ENCODE data around the gene FAM98C.

Gene FAM98C

DNA sequence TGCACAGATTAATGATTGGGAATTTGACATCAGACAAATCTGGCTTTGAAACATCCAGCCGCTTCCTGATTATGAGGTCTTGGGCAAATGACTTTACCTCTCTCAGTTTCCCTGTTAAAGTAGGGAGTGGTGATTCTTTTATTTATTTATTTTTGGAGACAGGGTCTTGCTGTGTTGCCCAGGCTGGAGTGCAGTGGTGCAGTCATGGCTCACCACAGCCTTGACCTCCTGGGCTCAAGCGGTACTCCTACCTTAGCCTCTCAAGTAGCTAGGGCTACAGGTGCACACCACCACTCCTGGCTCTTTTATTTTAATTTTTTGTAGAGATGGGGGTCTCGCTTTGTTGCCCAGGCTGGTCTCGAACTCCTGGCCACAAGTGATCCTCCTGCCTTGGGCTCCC is 25.8 kb upstream of the FAM98C start:
- DNase-seq: no peak

DNA sequence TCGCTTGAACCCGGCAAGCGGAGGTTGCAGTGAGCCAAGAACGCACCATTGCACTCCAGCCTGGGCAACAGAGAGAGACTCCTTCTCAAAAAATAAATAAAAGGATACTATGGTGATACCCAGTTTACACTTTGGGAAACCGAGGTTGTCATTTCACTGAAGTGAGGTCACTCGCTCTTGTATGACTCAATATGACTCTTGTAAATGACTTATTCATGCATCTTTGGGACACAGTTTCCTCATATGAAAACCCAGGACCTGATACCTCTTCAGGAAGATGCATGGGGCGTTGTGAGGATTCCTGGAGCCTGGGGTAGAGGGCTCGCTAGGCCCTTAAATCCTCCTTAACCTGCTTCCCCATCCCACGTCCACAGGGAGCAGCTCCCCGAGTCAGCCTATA is 24.0 kb upstream of the FAM98C start:
- no peak for DNase-seq

DNA sequence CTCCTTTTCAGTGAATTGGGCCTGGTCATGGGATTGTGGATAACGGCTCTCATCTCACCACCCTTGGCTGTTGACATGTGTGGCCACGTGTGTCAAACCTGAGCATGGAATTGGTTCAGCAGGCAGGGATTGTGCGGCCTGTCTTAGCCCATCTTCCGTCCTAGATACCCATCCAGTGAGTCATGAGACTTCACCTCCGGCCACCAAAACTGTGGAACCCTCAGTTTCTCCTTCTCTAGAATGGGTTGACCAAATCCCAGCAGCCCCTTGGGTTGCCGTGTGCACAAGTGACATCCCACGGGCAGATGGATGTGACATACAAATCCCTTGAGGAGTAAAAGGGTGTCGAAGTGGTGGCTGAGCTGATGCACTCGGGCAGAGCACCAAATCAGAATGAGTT is 21.8 kb upstream of the FAM98C start:
- DNase-seq: no peak

DNA sequence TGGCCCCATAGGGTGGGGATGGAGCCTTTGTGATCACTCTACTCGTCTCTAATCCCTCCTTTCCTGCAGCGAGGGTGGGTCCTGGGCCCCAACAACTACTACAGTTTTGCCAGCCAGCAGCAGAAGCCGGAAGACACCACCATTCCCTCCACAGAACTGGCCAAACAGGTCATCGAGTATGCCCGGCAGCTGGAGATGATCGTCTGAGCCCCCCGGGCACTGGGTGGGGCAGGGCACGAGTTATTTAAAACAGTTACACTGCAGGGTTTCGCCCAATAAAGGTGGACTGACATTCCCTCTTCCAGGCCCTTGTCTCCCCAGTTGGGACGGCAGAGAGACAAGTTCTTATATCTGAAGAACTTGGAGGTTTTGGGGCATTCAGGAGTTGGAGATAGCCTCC is 19.7 kb upstream of the FAM98C start:
- no peak for DNase-seq

DNA sequence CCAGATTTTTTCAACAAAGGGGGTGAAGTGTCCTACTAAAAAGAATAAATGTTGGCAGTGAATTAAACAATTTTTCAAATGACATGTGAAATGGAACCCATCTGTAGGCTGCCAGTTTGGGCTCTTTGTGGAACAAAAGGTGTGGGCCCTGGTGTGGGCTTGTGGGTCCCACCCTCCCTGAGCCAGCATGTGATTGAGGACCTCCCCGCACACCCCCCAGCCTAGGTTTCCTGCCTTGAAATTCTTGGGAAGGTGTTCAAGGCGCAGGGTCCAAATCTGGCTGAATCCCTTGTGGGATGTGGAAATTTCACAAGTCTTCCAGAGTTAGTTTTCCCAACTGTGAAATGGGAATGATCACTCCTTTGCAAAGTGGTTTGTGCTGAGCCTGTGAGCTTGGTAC is 19.1 kb upstream of the FAM98C start:
- no peak for DNase-seq

DNA sequence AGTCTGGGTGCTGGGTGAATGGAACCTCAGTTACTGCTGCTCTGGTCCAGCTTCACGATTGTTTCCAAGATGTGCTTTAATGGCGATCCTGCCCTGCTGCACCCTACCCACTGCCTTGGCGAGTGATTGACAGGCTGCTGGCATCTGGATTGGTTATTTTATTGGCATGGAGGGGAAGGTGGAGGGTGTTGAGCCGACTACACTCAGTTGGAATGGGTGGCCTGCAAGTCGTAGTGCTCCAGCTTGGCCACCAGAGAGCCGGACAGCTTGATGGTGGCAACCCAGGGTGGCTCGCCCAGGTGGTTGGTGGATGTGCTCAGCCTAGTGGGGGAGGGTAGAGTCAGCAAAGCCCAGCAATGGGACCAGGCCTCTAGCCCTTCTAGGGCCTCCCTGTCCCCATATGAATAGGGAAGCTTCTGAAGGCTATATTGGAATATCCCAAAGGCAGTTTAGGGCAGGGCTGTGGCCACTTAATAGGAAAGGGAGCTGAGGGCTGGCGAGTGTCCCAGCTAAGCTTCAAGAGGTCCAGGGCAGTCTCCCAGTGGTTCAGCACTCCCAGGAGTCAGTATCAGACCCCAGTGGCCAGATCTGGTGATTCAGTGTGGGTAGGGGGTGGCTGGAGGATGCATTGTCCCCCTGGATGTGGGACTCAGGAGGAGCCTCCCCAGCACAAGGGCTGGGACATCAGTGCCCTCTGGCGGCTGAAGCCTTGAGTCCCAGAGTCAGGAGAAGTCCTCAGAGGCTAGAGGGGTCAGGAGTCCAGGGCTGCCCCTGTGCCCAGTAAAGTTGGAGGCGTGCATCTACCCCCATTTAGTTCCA is 18.5 kb upstream of the FAM98C start:
- no peak for DNase-seq

DNA sequence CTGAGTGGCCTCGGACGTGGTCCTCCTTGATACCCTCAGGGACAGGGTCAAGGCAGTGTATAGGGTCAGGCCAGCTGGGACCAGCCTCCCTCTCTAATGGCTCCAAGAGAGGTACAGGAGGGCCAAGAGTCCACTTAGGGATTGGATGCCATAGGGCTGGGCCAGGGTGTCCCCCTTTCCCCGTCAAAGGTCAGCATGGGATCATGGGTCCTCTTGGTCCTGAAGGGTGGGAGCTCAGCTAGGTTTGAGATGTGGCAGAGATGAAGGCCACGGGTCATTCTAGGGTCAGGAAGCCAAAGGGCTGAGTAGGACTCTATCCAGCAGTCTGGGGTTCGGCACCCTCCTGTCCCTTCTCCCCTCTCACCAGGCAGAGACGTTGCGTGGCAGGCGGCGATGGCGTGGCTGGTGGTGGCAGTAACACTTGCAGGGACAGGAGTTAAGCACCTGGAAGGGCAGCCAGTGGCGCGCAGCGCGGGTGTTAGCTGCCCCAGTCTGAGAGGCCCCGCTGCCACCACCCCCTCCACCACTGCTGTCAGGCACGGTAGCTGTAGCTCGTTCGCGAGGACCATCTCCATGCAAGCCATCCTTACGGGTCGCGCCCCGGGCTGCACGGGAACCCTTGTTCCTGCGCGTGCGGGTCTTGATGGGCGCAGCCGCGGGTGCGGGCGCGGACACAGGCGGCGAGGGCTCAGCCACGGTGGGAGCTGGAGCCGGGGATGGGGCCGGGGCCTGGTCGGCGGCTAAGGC is 17.7 kb upstream of the FAM98C start:
- no peak for DNase-seq

DNA sequence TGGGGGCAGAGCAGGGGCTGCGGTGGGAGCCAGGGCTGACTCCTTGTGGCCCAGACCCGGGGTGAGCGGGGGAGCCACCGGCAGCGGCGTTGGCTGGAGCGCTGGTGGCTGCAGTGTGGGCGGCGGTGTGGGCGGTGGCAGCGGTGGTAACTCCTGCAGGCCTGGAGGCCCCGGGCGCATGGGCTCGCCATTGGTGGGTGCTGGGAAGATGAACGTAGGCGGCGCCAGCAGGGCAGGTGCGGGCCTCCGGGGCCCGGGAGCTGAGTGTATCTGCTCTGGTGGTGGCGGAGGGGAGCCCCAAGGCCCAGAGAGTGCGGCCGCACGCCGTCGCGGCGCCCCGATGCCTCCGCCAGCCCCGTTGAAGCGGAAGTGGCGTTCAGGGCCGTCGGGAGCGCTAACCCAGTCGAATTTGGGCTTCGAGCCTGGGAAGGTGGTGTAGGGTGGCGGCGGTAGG is 17.1 kb upstream of the FAM98C start:
- no peak for DNase-seq

DNA sequence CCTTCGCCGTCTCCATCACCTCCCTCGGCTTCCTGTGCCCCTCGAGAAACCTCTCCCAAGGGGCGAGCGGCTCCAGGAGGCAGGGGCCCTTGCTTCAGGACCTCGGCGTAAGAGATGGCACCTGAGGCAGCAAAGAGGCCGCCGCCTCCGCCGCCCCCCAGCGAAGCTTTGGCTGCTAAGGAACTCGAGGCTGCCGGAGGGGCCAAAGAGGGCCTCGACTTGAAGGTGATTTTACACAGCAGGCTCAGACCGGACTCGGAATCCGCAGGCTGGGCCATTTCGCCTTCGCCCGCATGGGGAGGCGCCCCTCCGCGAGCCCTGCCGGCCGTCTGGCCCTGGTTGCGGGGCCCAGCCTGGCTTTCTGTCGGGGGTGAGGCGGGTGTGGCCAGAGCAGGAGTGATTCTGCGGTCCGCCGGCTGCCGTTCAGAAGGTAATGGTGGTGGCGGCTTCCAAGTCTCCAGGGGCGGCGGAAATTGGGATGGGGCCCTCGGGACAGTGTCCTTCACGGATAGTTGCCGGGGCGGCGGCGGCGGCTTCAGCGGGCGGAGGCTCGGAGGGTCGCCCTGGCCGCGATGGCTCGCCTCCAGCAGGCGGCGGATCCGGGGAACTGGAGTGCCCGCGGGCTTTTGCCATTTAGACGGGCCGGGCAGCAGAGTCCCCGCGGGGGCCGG is 16.5 kb upstream of the FAM98C start:
- peak in 1 of 56 donors; percentile 13 for DNase-seq

DNA sequence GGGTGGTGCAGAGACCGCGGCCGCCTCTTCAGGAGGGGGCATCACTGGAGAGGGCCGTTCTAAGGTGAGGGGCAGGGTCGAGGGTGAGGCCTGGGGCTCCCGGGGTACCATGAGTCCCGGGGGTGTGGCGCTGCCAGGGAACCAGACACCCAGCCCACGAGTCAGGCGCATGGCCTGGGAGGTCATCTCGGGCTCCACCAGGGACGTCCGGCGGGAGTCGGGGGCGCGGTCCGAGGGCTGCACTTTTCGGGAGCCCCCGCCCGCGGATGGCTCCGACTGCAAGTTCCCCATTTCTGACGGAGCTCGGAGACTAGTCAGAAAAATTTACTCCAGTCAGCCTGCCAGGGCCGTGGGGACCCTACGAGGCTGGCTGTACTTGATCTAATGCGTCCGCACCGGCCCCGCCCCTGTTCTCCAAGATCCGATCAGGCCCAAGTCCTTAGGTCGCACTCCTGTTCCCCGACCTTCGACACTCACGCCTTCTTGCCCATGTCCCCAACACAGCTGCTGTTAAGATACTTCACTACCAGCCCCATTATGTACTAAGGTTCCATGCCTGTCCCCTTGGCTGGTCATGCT is 15.8 kb upstream of the FAM98C start:
- peak in 1 of 56 donors; percentile 33 for DNase-seq

DNA sequence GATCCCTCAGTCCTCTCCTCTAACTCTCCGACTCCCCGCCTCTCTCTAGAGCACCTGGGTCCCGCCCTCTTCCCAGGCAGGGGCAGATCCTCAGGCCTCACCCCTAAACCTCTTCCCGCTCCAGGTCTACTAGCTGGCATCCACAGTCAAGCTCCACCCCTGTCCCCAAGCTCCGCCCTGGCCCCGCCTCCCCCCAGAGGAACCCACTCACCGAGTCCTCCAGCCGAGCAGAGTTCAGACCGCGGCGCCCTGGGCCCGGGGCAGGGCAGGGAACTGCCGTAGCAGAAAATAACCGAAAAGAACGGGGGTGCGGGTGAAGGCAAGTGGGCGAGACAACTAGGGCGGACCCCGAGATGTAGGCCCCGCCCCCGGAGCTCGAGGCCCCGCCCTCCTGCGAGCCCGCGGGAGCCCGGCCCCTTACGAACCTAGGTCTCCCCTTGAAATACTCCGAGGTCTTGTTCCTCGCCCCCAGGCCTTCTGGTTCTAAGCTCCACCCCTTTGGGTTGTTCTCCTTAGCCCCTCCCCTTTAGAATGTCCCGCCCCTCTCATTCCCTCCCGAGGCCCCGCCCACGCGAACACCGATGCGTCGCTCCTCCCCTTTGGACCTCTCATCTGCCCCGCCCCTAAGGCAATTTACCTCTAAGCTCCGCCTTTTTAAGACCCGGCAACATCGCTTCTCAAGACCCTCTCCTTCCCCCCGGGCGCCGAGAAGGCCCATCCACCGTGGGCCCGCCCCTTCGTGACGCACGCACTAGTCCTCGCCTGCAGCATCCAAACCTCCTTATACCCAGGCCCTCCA is 15.1 kb upstream of the FAM98C start, which contains the start of gene GGN:
GGN (minus strand) TSS at position 485 of the 799 bp plus-strand sequence. CDS start 773 bp downstream, outside the sequence.
- peak in 54 of 56 donors; percentile 15 to 92 (median 67) for DNase-seq

DNA sequence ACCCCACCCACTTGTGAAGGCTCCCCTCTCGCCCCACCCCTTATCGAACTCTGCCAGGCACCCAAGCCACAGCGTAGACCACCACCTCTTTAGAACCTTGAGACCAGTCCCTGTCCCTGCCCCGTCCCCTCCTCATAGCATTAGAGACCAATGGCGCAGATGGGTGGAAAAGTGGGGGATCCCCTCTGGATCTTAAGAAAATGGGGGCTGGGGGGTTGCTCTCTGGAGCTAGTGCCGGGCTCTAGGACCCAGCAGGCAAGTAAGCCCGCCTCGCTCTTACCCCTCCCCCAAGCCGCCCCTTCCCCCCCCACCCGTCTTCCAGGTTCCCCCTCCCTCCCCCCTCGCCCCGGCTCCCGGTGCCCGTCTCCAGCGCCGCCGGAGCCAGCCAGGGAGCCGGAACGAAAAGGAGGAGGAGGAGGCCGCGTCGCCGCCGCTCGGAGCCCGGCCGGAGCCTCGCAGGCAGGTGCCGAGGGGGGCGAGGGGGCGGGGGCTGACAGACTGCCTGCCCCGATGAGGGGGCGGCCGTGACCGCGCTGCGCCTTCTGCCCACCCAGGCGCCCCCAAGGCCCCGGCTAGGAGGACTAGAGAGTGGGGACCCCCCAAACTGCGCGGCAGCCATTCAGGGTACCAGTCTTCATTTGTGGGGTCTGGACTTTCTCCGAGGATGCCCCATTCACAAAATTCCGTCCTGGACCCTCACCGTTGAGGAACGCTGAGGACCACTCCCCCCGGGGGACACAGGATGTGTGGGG is 14.4 kb upstream of the FAM98C start, which contains the start of gene SPRED3:
SPRED3 (plus strand) TSS at position 349 of the 752 bp plus-strand sequence. CDS start 1,606 bp downstream, outside the sequence.
- peak in 44 of 56 donors; percentile 23 to 84 (median 59) for DNase-seq

DNA sequence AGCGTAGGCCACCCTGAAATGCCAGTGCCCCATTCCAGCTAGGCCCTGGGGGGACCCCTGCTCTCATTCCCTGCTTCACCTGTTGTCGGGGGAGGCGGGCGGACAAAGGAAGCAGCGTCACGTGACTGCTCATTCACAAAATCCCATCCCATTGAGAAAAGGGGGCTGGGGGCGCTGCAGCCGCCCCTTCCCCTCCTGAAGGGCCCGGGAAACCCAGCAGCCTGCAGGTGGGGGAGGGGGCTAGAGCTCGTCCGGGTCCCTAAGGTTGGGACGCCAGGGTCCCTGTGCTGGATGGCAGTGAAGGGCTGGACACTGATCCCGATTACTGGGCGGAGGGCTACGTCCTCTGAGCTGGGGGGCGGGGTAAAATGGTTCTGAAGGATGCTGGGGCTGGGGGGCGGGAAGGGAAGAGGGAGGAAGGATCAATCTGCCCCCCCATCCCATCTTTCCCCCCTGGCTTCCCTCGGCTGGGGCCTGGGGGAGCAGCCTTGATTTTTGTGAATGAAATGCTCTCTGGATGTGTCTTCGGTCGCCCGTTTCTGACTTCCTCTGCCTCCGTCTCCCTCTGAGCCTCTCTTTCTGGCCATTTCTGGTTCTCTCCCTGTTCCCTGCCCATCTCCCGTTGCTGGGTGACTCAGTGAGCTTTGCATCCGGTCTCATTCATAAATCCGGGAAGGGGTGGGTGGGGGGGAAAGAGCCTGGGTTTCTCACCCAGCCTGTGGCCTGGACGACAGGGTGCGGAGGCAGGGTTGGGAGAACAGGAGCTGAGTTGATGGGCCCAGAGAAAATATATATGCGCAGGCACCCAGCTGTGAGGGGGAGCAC is 13.6 kb upstream of the FAM98C start:
- peak in 19 of 56 donors; percentile 11 to 60 (median 21) for DNase-seq

DNA sequence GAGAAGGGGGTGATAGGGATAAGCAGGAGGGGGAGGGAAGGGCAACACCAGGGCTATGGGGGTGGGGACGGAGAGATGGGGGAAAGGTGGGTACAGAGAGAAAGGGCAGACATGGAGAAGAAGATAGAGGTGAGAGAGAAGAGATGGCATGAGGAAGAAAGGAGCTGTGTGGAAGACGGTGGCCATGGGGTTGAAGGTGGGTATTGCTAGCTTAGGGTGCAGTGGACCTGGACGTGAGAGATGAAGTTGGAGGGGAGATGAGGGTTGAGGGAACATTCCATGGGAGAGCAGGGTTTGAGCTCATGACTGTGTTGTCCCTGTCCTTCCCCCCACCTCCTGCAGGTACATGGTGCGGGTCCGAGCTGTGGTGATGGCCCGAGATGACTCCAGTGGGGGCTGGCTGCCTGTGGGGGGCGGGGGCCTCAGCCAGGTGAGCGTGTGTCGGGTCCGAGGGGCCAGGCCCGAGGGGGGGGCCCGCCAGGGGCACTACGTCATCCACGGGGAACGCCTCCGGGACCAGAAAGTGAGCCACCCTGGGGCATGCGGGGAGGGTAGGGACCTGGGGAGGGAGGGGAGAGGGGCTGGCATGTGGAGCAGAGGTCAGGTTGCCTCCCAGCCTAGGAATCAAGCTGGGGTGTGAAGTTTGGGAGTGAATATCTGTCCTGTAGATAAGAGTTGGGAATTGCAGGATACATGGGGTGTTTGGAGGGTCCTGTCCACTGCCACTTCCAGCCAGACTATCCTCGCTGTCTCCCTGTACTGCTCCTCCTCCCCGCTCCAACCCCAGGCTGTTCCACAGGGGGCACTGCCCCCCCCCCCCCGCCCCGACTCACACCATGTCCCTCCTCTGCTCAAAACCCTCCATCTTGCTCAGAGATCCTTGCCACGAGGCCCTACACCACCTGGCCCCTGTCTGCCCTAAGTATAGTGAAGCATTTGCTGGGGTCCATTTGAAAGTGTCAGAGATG is 12.7 kb upstream of the FAM98C start:
- DNase-seq: no peak

DNA sequence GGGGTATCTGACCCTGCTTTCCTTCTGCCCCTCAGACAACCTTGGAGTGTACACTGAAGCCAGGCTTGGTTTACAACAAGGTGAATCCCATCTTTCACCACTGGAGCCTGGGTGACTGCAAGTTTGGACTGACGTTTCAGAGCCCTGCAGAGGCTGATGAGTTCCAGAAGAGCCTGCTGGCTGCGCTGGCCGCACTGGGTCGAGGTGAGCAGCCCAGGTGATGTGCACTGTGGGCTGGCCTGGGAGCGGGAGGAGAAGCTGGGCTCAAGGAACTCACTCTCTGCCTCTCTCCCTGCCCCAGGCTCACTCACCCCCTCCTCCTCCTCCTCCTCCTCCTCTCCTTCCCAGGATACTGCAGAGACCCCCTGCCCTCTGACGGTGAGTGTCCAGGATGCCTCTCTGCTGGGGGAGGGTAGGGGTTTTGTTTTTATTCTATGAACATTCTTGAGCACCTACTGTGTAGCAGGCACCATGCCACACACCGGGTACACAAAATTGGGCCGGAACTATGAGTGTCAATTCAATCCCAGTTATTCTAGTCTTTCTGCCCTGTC is 10.9 kb upstream of the FAM98C start:
- no peak for DNase-seq

DNA sequence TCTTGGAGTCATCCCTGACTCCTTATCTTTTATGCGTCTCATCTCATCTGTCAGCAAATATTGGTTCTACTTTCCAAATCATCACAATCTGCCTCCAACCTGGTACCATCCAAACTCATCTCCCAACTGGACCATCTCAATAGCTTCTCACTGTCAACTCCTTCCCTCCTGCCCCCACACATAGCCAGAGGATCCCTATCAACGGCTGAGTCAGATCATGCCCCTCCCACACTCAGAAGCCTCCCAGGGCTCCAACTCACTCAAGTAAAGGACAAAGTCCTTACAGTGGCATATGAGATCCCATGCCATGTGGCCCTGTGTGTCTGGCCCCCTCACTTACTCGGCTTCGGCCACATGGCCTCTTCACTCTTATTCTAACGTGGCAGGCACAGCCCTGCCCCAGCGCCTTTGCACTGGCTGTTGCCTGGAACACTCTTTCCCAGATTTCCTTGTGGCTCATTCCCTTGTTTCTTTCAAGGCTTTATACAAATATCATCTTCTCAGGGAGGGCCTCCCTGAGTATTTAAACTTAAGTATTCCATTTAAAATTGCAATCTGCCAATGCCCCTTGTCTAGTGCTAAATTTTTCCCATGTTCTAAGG is 10.1 kb upstream of the FAM98C start:
- DNase-seq: no peak

DNA sequence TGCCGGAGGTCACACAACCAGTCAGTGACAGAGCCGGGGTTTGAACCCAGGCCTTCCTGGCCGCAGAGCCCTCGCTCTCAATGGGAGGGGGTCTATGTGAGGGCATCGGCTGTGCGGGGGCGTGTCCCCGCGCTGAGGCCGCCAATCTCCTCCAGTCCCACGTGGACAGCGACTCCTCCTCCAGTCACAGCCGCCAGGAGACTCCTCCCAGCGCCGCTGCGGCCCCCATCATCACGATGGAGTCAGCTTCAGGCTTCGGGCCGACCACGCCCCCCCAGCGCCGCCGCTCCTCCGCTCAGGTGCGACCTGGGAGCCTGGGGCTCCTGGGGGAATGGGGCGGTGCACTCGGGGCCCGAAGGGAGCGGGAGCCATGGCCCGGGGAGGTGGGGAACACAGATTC is 8.4 kb upstream of the FAM98C start:
- DNase-seq: no peak

Measured in amygdala (tissue), 56 donors.